Psoas muscle (tissue), 8 donors: Measurements from ENCODE around the gene ALDH3B2. TPM values are rescaled to one million over a fixed set of nuclear protein-coding genes. Genes with fewer than 3 reads are reported as not detected.

Experiments
- ATAC-seq, 4 donors: fragments of 200-7000 bp; cut with Tn5 transposase; one replicate each; pipeline ENCODE4 v1.9.1; 2020; ENCODE audit warnings: moderate library complexity in 3 of 4, mild to moderate bottlenecking in 2 of 4
- DNase-seq, 2 donors: peaks; one replicate each; pipeline ENCODE4 v3.0.0-alpha.2; 2020
- H3K27ac ChIP-seq: fragments of 200-600 bp; one replicate; pipeline ENCODE4 v1.8.0; 2022
- H3K27me3 ChIP-seq, 3 donors: fragments of 200-600 bp in 1 of 3; one replicate each; pipeline versions ENCODE4 v1.6.1 to v1.8.0; 2013 to 2022; ENCODE audit warnings: low read length in 2 of 3, mild to moderate bottlenecking in 2 of 3, moderate library complexity in 1 of 3; ENCODE audit not compliant: insufficient read depth in 3 of 3
- H3K36me3 ChIP-seq, 2 donors: fragments of 200-600 bp in 1 of 2; one replicate each; pipeline versions ENCODE4 v1.6.1 to v1.8.0; 2013 to 2022; ENCODE audit warnings: low read depth in 1 of 2, mild to moderate bottlenecking in 1 of 2, moderate library complexity in 1 of 2; ENCODE audit not compliant: insufficient read depth in 1 of 2
- H3K4me1 ChIP-seq: fragments of 200-600 bp; one replicate; pipeline ENCODE4 v1.8.0; 2022
- H3K4me3 ChIP-seq: fragments of 200-600 bp; one replicate; pipeline ENCODE4 v1.8.0; 2022; ENCODE audit warnings: mild to moderate bottlenecking
- H3K9me3 ChIP-seq: fragments of 200-600 bp; one replicate; pipeline ENCODE4 v1.8.0; 2022
- whole genome bisulfite sequencing, 3 donors: extraction: QIAGEN DNeasy Blood & Tissue Kit; methylation state at CpG; one replicate each; pipeline versions ENCODE4 v1.1.6 to v1.1.7; 2013; 5-methylcytosine and 5-hydroxymethylcytosine counted together
- intact Hi-C, 2 donors: fragments of 100-400 bp; cut with DNase I; formaldehyde crosslinking; loops; one replicate each; pipeline versions ENCODE4 v1.11.0 to v1.14.2; 2022
- polyA plus RNA-seq, 3 donors: library from polyadenylated mRNA; stranded (reverse); fragments of 200-250 nt; gene quantifications; one replicate each; pipeline ENCODE4 v1.2.3, GENCODE V29; 2013
- total RNA-seq, 4 donors: library from RNA; stranded (reverse); fragmentation: NEBNext Ultra II Directional in 2 of 4; extraction: Animal tissue kit (Norgen Biotek cat#: 25700) in 2 of 4; gene quantifications; one replicate each; pipeline versions ENCODE4 v1.2.1 to v1.2.4, GENCODE V29; 2021 to 2023
- TF ChIP-seq, protein P1 (sequence below): fragments of 200-600 bp; IDR thresholded peaks from one replicate; pipeline ENCODE4 v1.8.0; 2022; ENCODE audit warnings: antibody characterized with exemption
- donor health status: healthy with polysubstance abuse.
- donor health status: DM: no; HTN: no; CAD: no; lungs with moderate emphysema.
- donor health status: Bipolar disorder and iron deficiency.
- donor health status: healthy.
- donor health status: DM: yes; HTN: yes; CAD: no.
- donor health status: DM: no; HTN: no; CAD: no.
- donor health status: DM: no; HTN: no; CAD: no.
- donor health status: DM: yes; HTN: yes; CAD: no.

ALDH3B2 gene
- total and polyA plus RNA-seq, 7 donors = not detected

DNA sequence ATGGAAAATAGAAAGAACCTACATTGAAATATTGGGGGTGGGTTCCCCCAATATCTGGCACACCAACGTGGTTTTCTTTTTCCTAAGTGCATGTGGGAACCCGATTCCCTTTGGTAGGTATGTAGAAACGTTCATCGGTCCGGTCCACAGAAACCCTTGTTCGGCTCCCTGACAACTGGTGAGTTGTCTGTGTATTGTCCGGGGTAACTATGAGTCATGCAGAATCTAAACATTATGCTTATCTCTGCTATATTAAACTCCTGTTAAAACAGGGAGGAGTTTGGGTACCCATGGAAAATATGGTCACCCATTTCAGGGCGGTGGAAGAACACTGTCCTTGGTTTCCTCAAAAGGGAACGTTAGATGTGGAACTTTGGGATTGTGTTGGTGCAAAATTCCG, 25.1 kb upstream of the ALDH3B2 start:
- 79 to 84% (median 84%) methylated on average over 10 of the region's 10 CpGs for WGBS, 3 donors
- H3K27ac ChIP-seq = no peak overlapping the region
- no peak overlapping the region for H3K4me3 ChIP-seq
- ATAC-seq = no peak
- no peaks in the 10 kb centered on the region for H3K36me3 ChIP-seq
- H3K9me3 ChIP-seq = no peaks in the 10 kb centered on the region
- intact Hi-C loops = no loop called here
- H3K4me1 ChIP-seq = no peaks in the 10 kb centered on the region
- peaks cover 0 to 22% (median 2%) of the 10 kb centered on the region in 3 donors for H3K27me3 ChIP-seq
- no peak for DNase-seq
- TF ChIP-seq, protein P1, sequence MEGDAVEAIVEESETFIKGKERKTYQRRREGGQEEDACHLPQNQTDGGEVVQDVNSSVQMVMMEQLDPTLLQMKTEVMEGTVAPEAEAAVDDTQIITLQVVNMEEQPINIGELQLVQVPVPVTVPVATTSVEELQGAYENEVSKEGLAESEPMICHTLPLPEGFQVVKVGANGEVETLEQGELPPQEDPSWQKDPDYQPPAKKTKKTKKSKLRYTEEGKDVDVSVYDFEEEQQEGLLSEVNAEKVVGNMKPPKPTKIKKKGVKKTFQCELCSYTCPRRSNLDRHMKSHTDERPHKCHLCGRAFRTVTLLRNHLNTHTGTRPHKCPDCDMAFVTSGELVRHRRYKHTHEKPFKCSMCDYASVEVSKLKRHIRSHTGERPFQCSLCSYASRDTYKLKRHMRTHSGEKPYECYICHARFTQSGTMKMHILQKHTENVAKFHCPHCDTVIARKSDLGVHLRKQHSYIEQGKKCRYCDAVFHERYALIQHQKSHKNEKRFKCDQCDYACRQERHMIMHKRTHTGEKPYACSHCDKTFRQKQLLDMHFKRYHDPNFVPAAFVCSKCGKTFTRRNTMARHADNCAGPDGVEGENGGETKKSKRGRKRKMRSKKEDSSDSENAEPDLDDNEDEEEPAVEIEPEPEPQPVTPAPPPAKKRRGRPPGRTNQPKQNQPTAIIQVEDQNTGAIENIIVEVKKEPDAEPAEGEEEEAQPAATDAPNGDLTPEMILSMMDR = no peak

DNA sequence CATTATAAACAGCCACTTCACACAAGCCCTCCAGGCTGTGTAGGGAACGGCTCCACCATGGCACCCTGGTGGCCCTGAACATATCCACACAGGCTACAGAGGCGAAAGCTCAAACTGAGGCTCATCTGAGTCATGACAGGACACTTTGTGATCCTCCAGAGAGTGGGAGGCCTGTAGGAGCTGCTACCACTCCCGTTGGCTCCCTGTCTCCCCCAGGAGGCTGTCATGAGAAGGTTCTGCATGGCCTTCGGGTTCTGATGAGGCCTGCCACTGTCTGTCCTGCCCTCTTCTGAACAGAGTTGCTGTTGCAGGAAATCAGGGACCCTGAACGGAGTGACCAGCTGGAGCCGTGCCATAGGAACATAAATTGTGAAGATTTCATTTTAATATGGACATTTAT, 23.8 kb upstream of the ALDH3B2 start:
- DNase-seq (no peak), ATAC-seq (no peak)
- Histone ChIP-seq H3K27ac (no peak overlapping the region), H3K4me1 (no peaks in the 10 kb centered on the region), H3K9me3 (no peaks in the 10 kb centered on the region), H3K36me3 (no peaks in the 10 kb centered on the region), H3K27me3 (peaks cover 0 to 22% (median 2%) of the 10 kb centered on the region in 3 donors), H3K4me3 (no peak overlapping the region)
- intact Hi-C loops = no loop called here
- TF ChIP-seq, protein P1 = no peak
- 58 to 71% (median 66%) methylated on average over 6 of the region's 6 CpGs for WGBS, 3 donors

DNA sequence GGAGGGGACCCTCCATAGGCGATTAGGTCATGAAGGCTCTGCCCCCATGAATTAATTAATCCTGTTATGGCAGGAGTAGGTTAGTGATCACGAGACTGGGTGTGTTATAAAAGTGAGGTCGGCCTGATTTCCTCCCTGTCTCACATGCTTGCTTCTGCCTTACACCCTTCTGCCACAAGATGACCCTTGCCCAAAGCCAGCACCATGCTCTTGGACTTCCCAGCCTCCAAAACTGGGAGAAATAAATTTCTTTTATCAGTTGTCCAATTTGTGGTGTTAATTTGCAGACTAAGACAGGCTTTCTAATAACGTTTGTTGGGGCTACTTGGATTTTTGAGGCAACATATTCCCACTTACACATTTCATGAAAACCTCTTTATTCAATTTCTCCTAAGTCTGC, 23.4 kb upstream of the ALDH3B2 start:
- Histone ChIP-seq H3K4me3 (no peak overlapping the region), H3K9me3 (no peaks in the 10 kb centered on the region), H3K4me1 (no peaks in the 10 kb centered on the region), H3K27me3 (peaks cover 0 to 22% (median 2%) of the 10 kb centered on the region in 3 donors), H3K36me3 (no peaks in the 10 kb centered on the region), H3K27ac (no peak overlapping the region)
- no peak for DNase-seq
- intact Hi-C loops = no loop called here
- TF ChIP-seq, protein P1 = no peak
- ATAC-seq = no peak
- 85 to 88% (median 85%) methylated on average over 4 of the region's 4 CpGs for WGBS, 3 donors

DNA sequence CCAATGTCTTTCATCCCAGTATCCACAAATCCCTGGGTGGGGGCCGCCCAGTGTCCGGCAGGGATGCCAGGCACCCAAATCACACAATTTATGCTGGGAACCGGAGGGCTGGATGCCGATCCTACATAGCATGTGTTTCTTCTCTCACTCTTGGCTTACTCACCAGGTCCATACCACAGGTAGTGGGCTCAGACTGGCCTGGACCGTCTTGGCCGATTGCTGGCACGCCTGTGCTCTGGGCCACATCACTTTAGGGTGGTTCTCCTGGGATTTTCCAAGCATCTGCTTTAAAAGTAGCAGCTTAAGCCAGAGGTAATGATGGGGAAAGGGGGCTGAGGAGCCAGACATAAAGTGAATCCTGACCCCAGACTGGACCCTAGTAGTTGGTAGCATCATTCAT, 22.6 kb upstream of the ALDH3B2 start:
- intact Hi-C loops = no loop called here
- Histone ChIP-seq H3K4me3 (no peak overlapping the region), H3K4me1 (no peaks in the 10 kb centered on the region), H3K27ac (no peak overlapping the region), H3K36me3 (no peaks in the 10 kb centered on the region), H3K27me3 (peaks cover 0 to 20% (median 2%) of the 10 kb centered on the region in 3 donors), H3K9me3 (no peaks in the 10 kb centered on the region)
- ATAC-seq (no peak), DNase-seq (no peak)
- WGBS, 3 donors = 81 to 90% (median 87%) methylated on average over 7 of the region's 7 CpGs
- TF ChIP-seq, protein P1 = no peak

DNA sequence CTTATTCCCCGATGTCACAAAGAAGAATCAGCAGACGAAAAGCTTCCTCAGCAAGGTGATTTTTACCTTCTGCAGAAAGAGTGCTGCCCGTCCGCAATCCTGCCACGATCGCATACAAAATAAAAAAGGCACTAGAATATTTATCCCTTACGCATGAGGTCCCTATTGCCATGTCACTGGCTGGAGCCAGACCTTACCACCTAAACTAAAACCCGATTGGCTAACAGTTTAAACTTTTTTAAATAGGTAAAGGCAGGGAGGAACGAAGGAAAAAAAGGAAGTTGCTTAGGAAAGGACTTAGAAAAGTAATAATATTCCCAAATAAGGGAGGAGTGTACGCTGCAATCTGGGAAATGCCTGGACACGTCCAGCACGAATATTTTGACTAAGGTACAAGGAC, 21.2 kb upstream of the ALDH3B2 start:
- Histone ChIP-seq H3K36me3 (no peaks in the 10 kb centered on the region), H3K9me3 (no peaks in the 10 kb centered on the region), H3K4me3 (no peak overlapping the region), H3K27ac (no peak overlapping the region), H3K4me1 (no peaks in the 10 kb centered on the region), H3K27me3 (peaks cover 0 to 18% (median 2%) of the 10 kb centered on the region in 3 donors)
- ATAC-seq (no peak), DNase-seq (no peak)
- TF ChIP-seq, protein P1 = no peak
- intact Hi-C loops = no loop called here
- WGBS, 3 donors = 86 to 88% (median 86%) methylated on average over 12 of the region's 12 CpGs
